ENCODE results near the gene TMEFF2. TPM values are rescaled to one million over a fixed set of nuclear protein-coding genes. Genes with fewer than 3 reads are reported as not detected.

TMEFF2 gene
- total RNA-seq, 4 donors from 2014 or later: 1.5 TPM; not detected in 3

DNA sequence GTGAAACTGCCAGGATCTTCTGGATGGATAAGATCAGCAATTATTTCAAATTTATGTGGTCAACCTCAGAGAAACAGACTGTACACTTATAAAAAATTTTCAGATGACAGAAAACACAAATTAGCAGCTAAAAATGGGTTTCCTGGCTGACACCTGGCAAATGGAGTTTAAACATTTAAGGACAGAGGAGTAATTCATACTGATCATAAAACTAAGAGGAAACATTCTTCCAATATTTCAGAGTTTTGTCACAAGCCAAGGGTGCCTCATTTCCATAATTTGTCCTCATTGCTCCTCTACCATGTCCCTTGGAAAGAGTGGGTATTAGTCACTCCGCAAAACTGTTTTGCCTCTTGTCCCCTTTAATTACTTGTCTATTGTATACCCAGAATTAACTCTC is 70.2 kb downstream of the TMEFF2 start:
- H3K4me1 ChIP-seq: no peaks in the 10 kb centered on the region
- intact Hi-C loops (cut with DNase I; ENCODE audit: low total_unique reads): no loop called here
- no peak for DNase-seq
- no peak overlapping the region for H3K27ac ChIP-seq
- no peaks in the 10 kb centered on the region for H3K9me3 ChIP-seq
- TF ChIP-seq, protein P1, sequence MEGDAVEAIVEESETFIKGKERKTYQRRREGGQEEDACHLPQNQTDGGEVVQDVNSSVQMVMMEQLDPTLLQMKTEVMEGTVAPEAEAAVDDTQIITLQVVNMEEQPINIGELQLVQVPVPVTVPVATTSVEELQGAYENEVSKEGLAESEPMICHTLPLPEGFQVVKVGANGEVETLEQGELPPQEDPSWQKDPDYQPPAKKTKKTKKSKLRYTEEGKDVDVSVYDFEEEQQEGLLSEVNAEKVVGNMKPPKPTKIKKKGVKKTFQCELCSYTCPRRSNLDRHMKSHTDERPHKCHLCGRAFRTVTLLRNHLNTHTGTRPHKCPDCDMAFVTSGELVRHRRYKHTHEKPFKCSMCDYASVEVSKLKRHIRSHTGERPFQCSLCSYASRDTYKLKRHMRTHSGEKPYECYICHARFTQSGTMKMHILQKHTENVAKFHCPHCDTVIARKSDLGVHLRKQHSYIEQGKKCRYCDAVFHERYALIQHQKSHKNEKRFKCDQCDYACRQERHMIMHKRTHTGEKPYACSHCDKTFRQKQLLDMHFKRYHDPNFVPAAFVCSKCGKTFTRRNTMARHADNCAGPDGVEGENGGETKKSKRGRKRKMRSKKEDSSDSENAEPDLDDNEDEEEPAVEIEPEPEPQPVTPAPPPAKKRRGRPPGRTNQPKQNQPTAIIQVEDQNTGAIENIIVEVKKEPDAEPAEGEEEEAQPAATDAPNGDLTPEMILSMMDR (IDR thresholded peaks at IDR 0.05): no peak
- TF ChIP-seq POLR2A (IDR thresholded peaks at IDR 0.05): no peak
- H3K27me3 ChIP-seq: no peaks in the 10 kb centered on the region
- H3K4me3 ChIP-seq: no peak overlapping the region
- H3K36me3 ChIP-seq: no peaks in the 10 kb centered on the region

DNA sequence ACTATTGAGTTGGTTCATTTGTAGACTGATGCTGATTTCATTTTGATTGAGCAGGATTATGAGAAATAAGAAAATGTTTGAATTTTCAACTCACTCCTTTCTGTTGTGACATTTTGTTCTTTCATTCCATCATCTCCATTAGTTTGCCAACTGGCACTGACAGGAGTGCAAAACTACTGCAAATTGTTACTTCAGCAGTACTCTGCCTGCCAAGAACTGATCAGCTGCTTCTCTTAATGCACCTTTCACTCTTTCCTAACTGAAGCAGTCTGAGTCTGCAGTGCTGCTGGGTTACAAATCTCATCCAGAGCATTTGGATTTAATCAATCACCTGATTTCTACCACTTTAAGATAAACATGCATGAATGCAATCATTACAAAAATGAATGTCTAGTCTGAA is 70.9 kb downstream of the TMEFF2 start:
- Histone ChIP-seq H3K4me1 (no peaks in the 10 kb centered on the region), H3K27me3 (no peaks in the 10 kb centered on the region), H3K27ac (no peak overlapping the region), H3K4me3 (no peak overlapping the region), H3K9me3 (no peaks in the 10 kb centered on the region), H3K36me3 (no peaks in the 10 kb centered on the region)
- DNase-seq: no peak
- intact Hi-C loops (cut with DNase I; ENCODE audit: low total_unique reads): no loop called here
- TF ChIP-seq, protein P1 (IDR thresholded peaks at IDR 0.05): no peak
- no peak for TF ChIP-seq POLR2A (IDR thresholded peaks at IDR 0.05)

DNA sequence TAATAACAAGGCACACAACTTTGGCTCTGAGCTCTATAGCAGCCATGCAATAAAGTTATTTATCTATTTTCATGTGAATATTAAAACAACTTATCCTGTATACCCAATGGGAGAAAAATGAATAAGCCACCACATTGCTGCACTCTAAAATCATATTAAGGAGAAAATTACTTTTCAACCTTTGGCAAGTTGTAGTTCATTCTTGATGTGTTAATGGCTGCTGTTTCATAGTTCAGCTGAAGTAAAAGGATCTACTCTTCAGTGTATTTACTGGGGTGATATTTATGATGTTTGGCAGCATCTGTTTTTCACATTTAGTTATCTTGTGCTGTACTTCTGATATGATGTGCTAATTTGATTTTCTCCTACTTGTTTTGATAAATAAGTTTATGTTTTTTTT is 71.8 kb downstream of the TMEFF2 start:
- Histone ChIP-seq H3K36me3 (no peaks in the 10 kb centered on the region), H3K9me3 (no peaks in the 10 kb centered on the region), H3K27me3 (no peaks in the 10 kb centered on the region), H3K4me1 (no peaks in the 10 kb centered on the region), H3K4me3 (no peak overlapping the region), H3K27ac (no peak overlapping the region)
- no peak for DNase-seq
- intact Hi-C loops (cut with DNase I; ENCODE audit: low total_unique reads): no loop called here
- TF ChIP-seq, protein P1 (IDR thresholded peaks at IDR 0.05): no peak

DNA sequence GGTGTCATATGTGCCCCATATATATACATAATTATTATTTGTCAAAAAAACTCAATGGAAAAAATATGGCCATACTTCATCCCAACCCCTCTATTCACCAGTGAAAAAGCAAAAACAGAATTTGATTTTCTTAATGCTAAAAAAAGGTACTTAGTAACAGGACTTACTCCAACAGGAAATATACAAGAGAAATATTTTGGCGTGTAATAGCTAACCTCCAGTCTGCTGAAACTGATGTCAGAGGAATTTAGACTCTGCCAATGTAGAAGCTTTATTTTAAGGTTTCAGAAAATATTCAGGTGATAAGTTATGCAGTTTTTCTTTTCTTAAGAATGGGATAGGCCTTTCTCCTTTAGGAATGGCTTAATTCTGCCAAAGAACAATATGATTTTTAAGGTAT is 72.6 kb downstream of the TMEFF2 start:
- Histone ChIP-seq H3K36me3 (no peaks in the 10 kb centered on the region), H3K4me3 (no peak overlapping the region), H3K9me3 (no peaks in the 10 kb centered on the region), H3K27me3 (no peaks in the 10 kb centered on the region), H3K27ac (no peak overlapping the region), H3K4me1 (no peaks in the 10 kb centered on the region)
- DNase-seq: no peak
- intact Hi-C loops (cut with DNase I; ENCODE audit: low total_unique reads): no loop called here
- no peak for TF ChIP-seq POLR2A (IDR thresholded peaks at IDR 0.05)
- TF ChIP-seq, protein P1 (IDR thresholded peaks at IDR 0.05): no peak

DNA sequence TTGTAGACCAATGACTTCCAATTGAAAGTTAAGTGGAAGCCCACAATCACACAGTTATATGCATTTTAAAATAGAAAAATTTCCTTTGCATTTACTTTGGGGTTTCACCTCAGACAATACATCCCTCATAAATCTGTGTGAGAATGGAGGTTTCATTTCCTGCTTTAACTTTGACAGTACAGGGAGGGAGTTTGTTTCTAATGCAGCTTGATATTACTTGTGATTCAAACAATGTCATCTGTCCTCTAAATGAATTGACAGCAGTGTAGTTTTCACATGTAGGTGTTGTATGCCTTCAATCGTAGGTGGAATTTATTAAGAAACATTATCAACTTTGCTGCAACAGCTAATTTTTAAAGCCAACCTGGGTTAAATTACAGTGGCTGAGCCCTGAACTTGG is 75.2 kb downstream of the TMEFF2 start:
- no peaks in the 10 kb centered on the region for H3K4me1 ChIP-seq
- no peaks in the 10 kb centered on the region for H3K9me3 ChIP-seq
- H3K36me3 ChIP-seq: no peaks in the 10 kb centered on the region
- TF ChIP-seq, protein P1 (IDR thresholded peaks at IDR 0.05): no peak
- no peak for TF ChIP-seq POLR2A (IDR thresholded peaks at IDR 0.05)
- intact Hi-C loops (cut with DNase I; ENCODE audit: low total_unique reads): no loop called here
- H3K27me3 ChIP-seq: no peaks in the 10 kb centered on the region
- H3K27ac ChIP-seq: no peak overlapping the region
- H3K4me3 ChIP-seq: no peak overlapping the region
- no peak for DNase-seq
